Gastroesophageal sphincter (tissue), 4 donors: ENCODE measurements around the gene FBF1. TPM values are rescaled to one million over a fixed set of nuclear protein-coding genes. Genes with fewer than 3 reads are reported as not detected.

ENCODE experiments used
- ATAC-seq: fragments of 150-250 bp; one replicate; pipeline ENCODE4 v1.9.1; 2016; ENCODE audit warnings: mild to moderate bottlenecking, moderate library complexity
- H3K27ac ChIP-seq, 4 donors: fragments of 200-600 bp; sonication (generic) in 3 of 4; 1 replicate in 3 of 4; 2 replicates in 1 of 4; pipeline ENCODE4 v1.5.1; 2016 to 2019
- H3K27me3 ChIP-seq: fragments of 200-600 bp; sonication (generic); one replicate; pipeline ENCODE4 v1.5.1; 2019
- H3K36me3 ChIP-seq, 2 donors: fragments of 200-600 bp; sonication (generic); one replicate each; pipeline ENCODE4 v1.5.1; 2019; ENCODE audit warnings: control low read depth in 1 of 2
- H3K4me1 ChIP-seq, 3 donors: fragments of 200-600 bp; sonication (generic); 1 replicate in 2 of 3; 2 replicates in 1 of 3; pipeline ENCODE4 v1.5.1; 2016 to 2019; ENCODE audit warnings: control low read depth in 2 of 3
- H3K4me3 ChIP-seq, 2 donors: fragments of 200-600 bp; sonication (generic); one replicate each; pipeline ENCODE4 v1.5.1; 2019; ENCODE audit warnings: mild to moderate bottlenecking in 1 of 2, moderate library complexity in 1 of 2
- H3K9me3 ChIP-seq, 3 donors: fragments of 200-600 bp; sonication (generic); one replicate each; pipeline ENCODE4 v1.5.1; 2017 to 2019; ENCODE audit warnings: control low read depth in 2 of 3
- EP300 ChIP-seq: sonication (generic); formaldehyde crosslinking; IDR thresholded peaks from one replicate; pipeline ENCODE4 v1.6.1; 2017; ENCODE audit warnings: antibody characterized with exemption, mild to moderate bottlenecking
- POLR2A ChIP-seq, 2 donors: fragments of 450-650 bp; IDR thresholded peaks; one replicate each; pipeline ENCODE4 v1.6.1; 2017; ENCODE audit warnings: antibody characterized with exemption in 2 of 2, mild to moderate bottlenecking in 2 of 2, moderate library complexity in 1 of 2
- POLR2AphosphoS5 ChIP-seq: sonication (generic); formaldehyde crosslinking; IDR thresholded peaks from one replicate; pipeline ENCODE4 v1.6.1; 2017; ENCODE audit warnings: antibody characterized with exemption
- WGBS, 2 donors: methylation state at CpG; one replicate each; pipeline ENCODE4 v1.1.5; 2018; ENCODE audit warnings: low coverage in 1 of 2; 5-methylcytosine and 5-hydroxymethylcytosine counted together
- total RNA-seq, 4 donors: library from RNA; depleted of rRNA; stranded (reverse); fragments of >200 nt; gene quantifications; one replicate each; pipeline ENCODE4 v1.1.0, GENCODE V29; 2016
- TF ChIP-seq, protein P1 (sequence below), 4 experiments: fragments of 200-600 bp in 2 of 4; fragments of 450-650 bp in 2 of 4; sonication (generic) in 1 of 4; IDR thresholded peaks; one replicate each; pipeline ENCODE4 v1.5.1; 2017 to 2019; ENCODE audit warnings: antibody characterized with exemption in 4 of 4, mild to moderate bottlenecking in 2 of 4, moderate library complexity in 2 of 4

FBF1 gene
- total RNA-seq, 4 donors from 2014 or later: 4.6 to 20.2 (median 7.7) TPM

DNA sequence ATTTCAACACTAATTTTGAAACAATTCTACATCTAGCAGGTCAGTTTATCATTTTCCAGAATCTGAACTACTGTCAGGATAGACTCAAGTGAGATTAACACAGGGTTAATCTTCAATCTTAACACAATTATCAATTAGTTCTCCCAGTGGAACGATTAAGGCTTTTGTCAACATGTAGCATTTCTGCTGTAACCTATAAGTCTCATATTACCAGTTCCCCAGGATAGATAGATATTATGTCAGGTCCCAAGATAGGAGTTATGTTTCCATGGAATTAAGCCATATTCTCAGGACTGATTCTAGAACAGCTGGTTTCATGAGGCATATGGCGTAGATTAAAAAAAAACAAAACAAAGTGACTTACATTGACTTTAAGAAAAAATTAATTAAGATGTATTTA lies 4.4 kb upstream of the FBF1 start:
- no peak overlapping the region for H3K27ac ChIP-seq
- H3K4me1 ChIP-seq: peaks cover 0 to 14% (median 2%) of the 10 kb centered on the region in 3 donors
- H3K9me3 ChIP-seq: no peaks in the 10 kb centered on the region
- WGBS, 2 donors: 61 to 68% methylated on average over 2 of the region's 2 CpGs
- H3K36me3 ChIP-seq: peaks cover 0 to 75% of the 10 kb centered on the region in 2 donors
- no peaks in the 10 kb centered on the region for H3K27me3 ChIP-seq
- no peak overlapping the region for H3K4me3 ChIP-seq
- TF ChIP-seq POLR2AphosphoS5: no peak
- no peak for ATAC-seq

DNA sequence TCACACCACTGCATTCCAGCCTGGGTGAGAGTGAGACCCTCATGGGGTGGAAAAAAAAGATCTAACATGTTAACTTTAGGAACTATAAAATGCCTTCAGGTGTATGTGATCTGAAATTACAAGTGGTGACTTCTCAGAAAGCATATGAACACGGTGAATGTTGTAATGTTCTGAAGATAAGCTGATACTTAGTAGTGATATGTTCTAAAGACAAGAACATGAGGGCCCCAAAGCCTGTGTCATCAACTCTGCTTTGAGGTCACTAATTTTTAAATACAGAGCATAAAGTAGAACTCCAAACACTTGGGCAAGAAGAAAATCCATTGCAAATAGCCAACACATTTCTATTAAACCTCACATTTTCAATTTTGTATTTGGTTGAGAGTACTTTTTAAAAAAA lies 2.6 kb upstream of the FBF1 start:
- Histone ChIP-seq H3K36me3 (peaks cover 0 to 58% of the 10 kb centered on the region in 2 donors), H3K4me1 (peaks cover 0 to 20% (median 5%) of the 10 kb centered on the region in 3 donors), H3K27me3 (no peaks in the 10 kb centered on the region), H3K4me3 (no peak overlapping the region), H3K9me3 (no peaks in the 10 kb centered on the region), H3K27ac (no peak overlapping the region)
- TF ChIP-seq POLR2A (IDR thresholded peaks at IDR 0.05): no peak
- TF ChIP-seq, protein P1, sequence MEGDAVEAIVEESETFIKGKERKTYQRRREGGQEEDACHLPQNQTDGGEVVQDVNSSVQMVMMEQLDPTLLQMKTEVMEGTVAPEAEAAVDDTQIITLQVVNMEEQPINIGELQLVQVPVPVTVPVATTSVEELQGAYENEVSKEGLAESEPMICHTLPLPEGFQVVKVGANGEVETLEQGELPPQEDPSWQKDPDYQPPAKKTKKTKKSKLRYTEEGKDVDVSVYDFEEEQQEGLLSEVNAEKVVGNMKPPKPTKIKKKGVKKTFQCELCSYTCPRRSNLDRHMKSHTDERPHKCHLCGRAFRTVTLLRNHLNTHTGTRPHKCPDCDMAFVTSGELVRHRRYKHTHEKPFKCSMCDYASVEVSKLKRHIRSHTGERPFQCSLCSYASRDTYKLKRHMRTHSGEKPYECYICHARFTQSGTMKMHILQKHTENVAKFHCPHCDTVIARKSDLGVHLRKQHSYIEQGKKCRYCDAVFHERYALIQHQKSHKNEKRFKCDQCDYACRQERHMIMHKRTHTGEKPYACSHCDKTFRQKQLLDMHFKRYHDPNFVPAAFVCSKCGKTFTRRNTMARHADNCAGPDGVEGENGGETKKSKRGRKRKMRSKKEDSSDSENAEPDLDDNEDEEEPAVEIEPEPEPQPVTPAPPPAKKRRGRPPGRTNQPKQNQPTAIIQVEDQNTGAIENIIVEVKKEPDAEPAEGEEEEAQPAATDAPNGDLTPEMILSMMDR (IDR thresholded peaks at IDR 0.05): no peak
- no peak for TF ChIP-seq EP300
- TF ChIP-seq POLR2AphosphoS5: no peak
- no peak for ATAC-seq
- 75% methylated on average over 1 of the region's 1 CpG for WGBS, 2 donors

DNA sequence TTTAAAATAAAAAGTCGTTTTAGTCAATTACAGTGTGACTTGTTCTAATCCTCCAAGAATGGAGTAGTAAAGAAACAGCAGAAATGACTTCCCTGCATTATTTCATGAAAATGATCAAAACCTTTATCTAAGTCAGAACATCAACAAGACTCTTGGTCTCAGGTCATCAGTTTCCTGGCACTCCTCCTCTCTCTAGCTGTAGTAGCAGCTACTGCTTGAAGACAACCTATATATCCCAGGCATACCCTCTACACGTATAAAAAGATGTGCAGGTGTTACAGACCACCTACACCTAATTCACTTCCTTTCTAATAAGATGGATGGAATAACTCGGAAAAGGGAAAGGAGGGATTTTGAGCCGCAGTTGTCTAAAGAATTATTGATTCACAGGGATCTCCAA lies 1.6 kb upstream of the FBF1 start:
- whole genome bisulfite sequencing, 2 donors: 81 to 91% methylated on average over 4 of the region's 4 CpGs

DNA sequence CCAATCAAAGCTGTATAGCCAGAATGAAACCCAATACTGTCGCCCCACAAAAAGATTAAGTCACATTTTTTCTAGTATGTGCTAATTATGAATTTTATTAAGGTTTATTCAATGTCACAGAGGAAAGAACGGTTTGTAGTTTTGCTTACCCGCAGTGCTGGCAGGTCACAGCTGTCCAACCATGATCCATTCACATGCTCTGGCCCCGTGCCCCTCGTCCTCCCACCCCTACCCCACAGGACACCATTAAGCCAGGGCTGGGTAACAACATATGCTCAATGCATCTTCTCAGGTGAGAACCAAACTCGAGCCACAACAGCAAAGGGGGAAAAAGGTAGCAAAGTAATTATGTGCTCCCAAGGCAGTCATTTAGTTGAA lies 589 bp upstream of the FBF1 start:
- Histone ChIP-seq H3K27ac (peak overlapping the region in 3 of 4 donors; percentile 77 to 85 (median 79)), H3K4me1 (peaks cover 0 to 20% (median 5%) of the 10 kb centered on the region in 3 donors), H3K27me3 (no peaks in the 10 kb centered on the region), H3K4me3 (peak overlapping the region in 1 of 2 donors; percentile 78), H3K9me3 (no peaks in the 10 kb centered on the region), H3K36me3 (peaks cover 0 to 37% of the 10 kb centered on the region in 2 donors)
- ATAC-seq: no peak
- TF ChIP-seq POLR2A (IDR thresholded peaks at IDR 0.05) (no peak), POLR2AphosphoS5 (no peak), EP300 (no peak)
- TF ChIP-seq, protein P1 (IDR thresholded peaks at IDR 0.05): no peak
- WGBS, 2 donors: 28 to 46% methylated on average over 2 to 5 of the region's 6 CpGs

More for the DNA sequence above, 1.6 kb upstream of the FBF1 start:
- no peaks in the 10 kb centered on the region for H3K9me3 ChIP-seq
- H3K4me3 ChIP-seq: no peak overlapping the region
- TF ChIP-seq, protein P1 (IDR thresholded peaks at IDR 0.05): no peak
- TF ChIP-seq POLR2A (IDR thresholded peaks at IDR 0.05): no peak
- no peak for TF ChIP-seq POLR2AphosphoS5
- no peak for TF ChIP-seq EP300
- H3K36me3 ChIP-seq: peaks cover 0 to 48% of the 10 kb centered on the region in 2 donors
- no peaks in the 10 kb centered on the region for H3K27me3 ChIP-seq
- peaks cover 0 to 20% (median 5%) of the 10 kb centered on the region in 3 donors for H3K4me1 ChIP-seq
- no peak for ATAC-seq
- H3K27ac ChIP-seq: no peak overlapping the region

DNA sequence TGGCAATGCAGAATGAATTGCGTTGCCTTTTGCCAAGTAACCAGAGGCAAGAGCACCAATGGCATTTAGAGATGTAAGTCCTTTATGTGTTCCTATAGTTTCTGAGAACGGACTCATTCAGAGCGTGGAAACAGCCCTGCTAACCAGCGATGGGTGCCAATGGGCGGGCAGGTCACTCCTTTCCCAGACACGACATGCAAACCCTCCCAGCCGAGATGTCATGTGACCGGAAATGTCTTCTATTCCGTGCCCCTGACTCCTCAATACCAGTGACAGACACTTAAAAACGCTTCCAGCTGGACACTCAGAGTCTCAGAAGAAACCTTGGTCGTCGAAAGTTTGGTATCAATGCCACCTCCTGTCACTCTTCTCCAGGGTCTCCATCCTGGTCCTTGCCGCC lies 3.2 kb downstream of the FBF1 start:
- Histone ChIP-seq H3K27me3 (no peaks in the 10 kb centered on the region), H3K9me3 (no peaks in the 10 kb centered on the region), H3K36me3 (peaks cover 0 to 4% of the 10 kb centered on the region in 2 donors), H3K4me1 (peaks cover 0 to 20% (median 5%) of the 10 kb centered on the region in 3 donors), H3K4me3 (no peak overlapping the region), H3K27ac (no peak overlapping the region)
- TF ChIP-seq POLR2AphosphoS5 (no peak), EP300 (no peak)
- TF ChIP-seq, protein P1 (IDR thresholded peaks at IDR 0.05): no peak
- 85 to 87% methylated on average over 6 to 9 of the region's 13 CpGs for WGBS, 2 donors
- no peak for ATAC-seq
